ENCODE measurements around the gene ANKH. TPM values are rescaled to one million over a fixed set of nuclear protein-coding genes. Genes with fewer than 3 reads are reported as not detected.
"Not testable (repeated sequence)": the region's sequence is repeated elsewhere in the genome, so short reads cannot be mapped to it uniquely, and the experiment has no call there.

The ANKH gene
- polyA plus RNA-seq, 1 donor (not counting 4 experiments of a cell fraction or from before 2014, with no cell fraction given), result 13.8 TPM

GRCh38 chr5:14821100-14821845, 50.3 kb downstream of the ANKH start:
- DNase-seq (ENCODE audit: low read depth, low spot score) (no peak), FAIRE-seq (no peak)
- Histone ChIP-seq H3K4me1 (ENCODE audit: control insufficient read depth, extremely low read depth, insufficient read depth, low read length) (peaks cover 20% of the 10 kb centered on the region), H3K9ac (ENCODE audit: control insufficient read depth, extremely low read depth, insufficient read depth, low read length) (no peak overlapping the region), H3K9me3 (ENCODE audit: control insufficient read depth, low read depth, low read length) (no peaks in the 10 kb centered on the region), H3K4me2 (ENCODE audit: control insufficient read depth, extremely low read depth, insufficient read depth, low read depth, low read length) (no peak overlapping the region), H4K20me1 (ENCODE audit: control insufficient read depth, extremely low read depth, insufficient read depth, low read length) (no peaks in the 10 kb centered on the region), H3K4me3 (ENCODE audit: control insufficient read depth in 2 of 3, extremely low read depth in 1 of 3, insufficient read depth in 2 of 3, low read depth in 1 of 3, low read length in 3 of 3) (no peak overlapping the region), H3K79me2 (ENCODE audit: control insufficient read depth, insufficient read depth, low read length) (no peaks in the 10 kb centered on the region), H3K27me3 (ENCODE audit: control insufficient read depth, extremely low read depth, insufficient read depth, low read length) (no peaks in the 10 kb centered on the region), H2AFZ (ENCODE audit: control insufficient read depth, low read length) (no peak overlapping the region), H3K9me1 (ENCODE audit: control insufficient read depth, extremely low read depth, insufficient read depth, low read length) (peaks cover 4% of the 10 kb centered on the region), H3K36me3 (ENCODE audit: control insufficient read depth in 2 of 2, extremely low read depth in 1 of 2, insufficient read depth in 2 of 2, low read length in 2 of 2) (no peaks in the 10 kb centered on the region), H3K27ac (ENCODE audit: control insufficient read depth, insufficient read depth, low read length) (no peak overlapping the region)
- no peak for TF ChIP-seq EZH2 (IDR thresholded peaks at IDR 0.05; ENCODE audit: low read length)
- TF ChIP-seq, protein P1, sequence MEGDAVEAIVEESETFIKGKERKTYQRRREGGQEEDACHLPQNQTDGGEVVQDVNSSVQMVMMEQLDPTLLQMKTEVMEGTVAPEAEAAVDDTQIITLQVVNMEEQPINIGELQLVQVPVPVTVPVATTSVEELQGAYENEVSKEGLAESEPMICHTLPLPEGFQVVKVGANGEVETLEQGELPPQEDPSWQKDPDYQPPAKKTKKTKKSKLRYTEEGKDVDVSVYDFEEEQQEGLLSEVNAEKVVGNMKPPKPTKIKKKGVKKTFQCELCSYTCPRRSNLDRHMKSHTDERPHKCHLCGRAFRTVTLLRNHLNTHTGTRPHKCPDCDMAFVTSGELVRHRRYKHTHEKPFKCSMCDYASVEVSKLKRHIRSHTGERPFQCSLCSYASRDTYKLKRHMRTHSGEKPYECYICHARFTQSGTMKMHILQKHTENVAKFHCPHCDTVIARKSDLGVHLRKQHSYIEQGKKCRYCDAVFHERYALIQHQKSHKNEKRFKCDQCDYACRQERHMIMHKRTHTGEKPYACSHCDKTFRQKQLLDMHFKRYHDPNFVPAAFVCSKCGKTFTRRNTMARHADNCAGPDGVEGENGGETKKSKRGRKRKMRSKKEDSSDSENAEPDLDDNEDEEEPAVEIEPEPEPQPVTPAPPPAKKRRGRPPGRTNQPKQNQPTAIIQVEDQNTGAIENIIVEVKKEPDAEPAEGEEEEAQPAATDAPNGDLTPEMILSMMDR (optimal IDR thresholded peaks at IDR 0.05 in 1 of 3, IDR thresholded peaks at IDR 0.05 in 1 of 3, conservative IDR thresholded peaks at IDR 0.05 in 1 of 3; ENCODE audit: extremely low read depth in 1 of 3, insufficient read depth in 2 of 3, low read length in 3 of 3), result no peak
- dilution Hi-C loops (cut with MboI; ENCODE audit: extremely low pct_ligation_motif_present, low sequenced_read_pairs), result no loop called here

- H3K4me3 ChIP-seq (ENCODE audit: control insufficient read depth in 2 of 3, extremely low read depth in 1 of 3, insufficient read depth in 2 of 3, low read depth in 1 of 3, low read length in 3 of 3), result no peak overlapping the region
- no peak overlapping the region for H3K27ac ChIP-seq (ENCODE audit: control insufficient read depth, insufficient read depth, low read length)
- no peak overlapping the region for H2AFZ ChIP-seq (ENCODE audit: control insufficient read depth, low read length)
- FAIRE-seq, result no peak
- H3K4me1 ChIP-seq (ENCODE audit: control insufficient read depth, extremely low read depth, insufficient read depth, low read length), result peaks cover 22% of the 10 kb centered on the region
- H3K27me3 ChIP-seq (ENCODE audit: control insufficient read depth, extremely low read depth, insufficient read depth, low read length), result no peaks in the 10 kb centered on the region
- dilution Hi-C loops (cut with MboI; ENCODE audit: extremely low pct_ligation_motif_present, low sequenced_read_pairs), result no loop called here
- no peak for TF ChIP-seq EZH2 (IDR thresholded peaks at IDR 0.05; ENCODE audit: low read length)
- TF ChIP-seq, protein P1 (optimal IDR thresholded peaks at IDR 0.05 in 1 of 3, IDR thresholded peaks at IDR 0.05 in 1 of 3, conservative IDR thresholded peaks at IDR 0.05 in 1 of 3; ENCODE audit: extremely low read depth in 1 of 3, insufficient read depth in 2 of 3, low read length in 3 of 3), result no peak
- H3K79me2 ChIP-seq (ENCODE audit: control insufficient read depth, insufficient read depth, low read length), result no peaks in the 10 kb centered on the region
- no peak overlapping the region for H3K9ac ChIP-seq (ENCODE audit: control insufficient read depth, extremely low read depth, insufficient read depth, low read length)
- no peak overlapping the region for H3K4me2 ChIP-seq (ENCODE audit: control insufficient read depth, extremely low read depth, insufficient read depth, low read depth, low read length)
- DNase-seq (ENCODE audit: low read depth, low spot score), result no peak
- H3K36me3 ChIP-seq (ENCODE audit: control insufficient read depth in 2 of 2, extremely low read depth in 1 of 2, insufficient read depth in 2 of 2, low read length in 2 of 2), result no peaks in the 10 kb centered on the region
- no peaks in the 10 kb centered on the region for H4K20me1 ChIP-seq (ENCODE audit: control insufficient read depth, extremely low read depth, insufficient read depth, low read length)
- H3K9me1 ChIP-seq (ENCODE audit: control insufficient read depth, extremely low read depth, insufficient read depth, low read length), result peaks cover 4% of the 10 kb centered on the region
- H3K9me3 ChIP-seq (ENCODE audit: control insufficient read depth, low read depth, low read length), result no peaks in the 10 kb centered on the region
These were observed 52.4 kb downstream of the ANKH start for GRCh38 chr5:14818931-14819790.

- H3K4me3 ChIP-seq (ENCODE audit: control insufficient read depth in 2 of 3, extremely low read depth in 1 of 3, insufficient read depth in 2 of 3, low read depth in 1 of 3, low read length in 3 of 3); FAIRE-seq; H3K9me3 ChIP-seq (ENCODE audit: control insufficient read depth, low read depth, low read length); DNase-seq (ENCODE audit: low read depth, low spot score); H3K79me2 ChIP-seq (ENCODE audit: control insufficient read depth, insufficient read depth, low read length); H3K36me3 ChIP-seq (ENCODE audit: control insufficient read depth in 2 of 2, extremely low read depth in 1 of 2, insufficient read depth in 2 of 2, low read length in 2 of 2); H3K4me2 ChIP-seq (ENCODE audit: control insufficient read depth, extremely low read depth, insufficient read depth, low read depth, low read length); H2AFZ ChIP-seq (ENCODE audit: control insufficient read depth, low read length); H4K20me1 ChIP-seq (ENCODE audit: control insufficient read depth, extremely low read depth, insufficient read depth, low read length); H3K27me3 ChIP-seq (ENCODE audit: control insufficient read depth, extremely low read depth, insufficient read depth, low read length); H3K27ac ChIP-seq (ENCODE audit: control insufficient read depth, insufficient read depth, low read length); H3K9ac ChIP-seq (ENCODE audit: control insufficient read depth, extremely low read depth, insufficient read depth, low read length); H3K9me1 ChIP-seq (ENCODE audit: control insufficient read depth, extremely low read depth, insufficient read depth, low read length); dilution Hi-C loops (cut with MboI; ENCODE audit: extremely low pct_ligation_motif_present, low sequenced_read_pairs): not testable (repeated sequence)
- H3K4me1 ChIP-seq (ENCODE audit: control insufficient read depth, extremely low read depth, insufficient read depth, low read length), result peaks cover 22% of the 10 kb centered on the region
These were observed 53.8 kb downstream of the ANKH start for GRCh38 chr5:14817762-14818136.
